ENCODE results near the gene TRDMT1.

GRCh38 chr10:17153321-17153720 lies 48.2 kb downstream of the TRDMT1 start:
- TF ChIP-seq CTCF (IDR thresholded peaks at IDR 0.05; ENCODE audit: low read depth, low read length, poor library complexity, severe bottlenecking) (no peak), EZH2phosphoT487 (IDR thresholded peaks at IDR 0.05; ENCODE audit: borderline replicate concordance, low read length) (no peak)

Measured in DOHH2 (cell line).